HG02588 (cell line): ENCODE results near the gene TNFAIP8L2.

Experiments used
- ATAC-seq: cut with Tn5 transposase; IDR thresholded peaks from one replicate; pipeline ENCODE4 v1.9.1; 2021; ENCODE audit warnings: mild to moderate bottlenecking, moderate library complexity; ENCODE audit not compliant: unreplicated experiment

The TNFAIP8L2 gene

GRCh38 chr1:151145304-151146071 lies 11.0 kb upstream of the TNFAIP8L2 start:
- ATAC-seq = no peak

GRCh38 chr1:151146072-151146411 lies 10.4 kb upstream of the TNFAIP8L2 start:
- ATAC-seq = no peak

DNA sequence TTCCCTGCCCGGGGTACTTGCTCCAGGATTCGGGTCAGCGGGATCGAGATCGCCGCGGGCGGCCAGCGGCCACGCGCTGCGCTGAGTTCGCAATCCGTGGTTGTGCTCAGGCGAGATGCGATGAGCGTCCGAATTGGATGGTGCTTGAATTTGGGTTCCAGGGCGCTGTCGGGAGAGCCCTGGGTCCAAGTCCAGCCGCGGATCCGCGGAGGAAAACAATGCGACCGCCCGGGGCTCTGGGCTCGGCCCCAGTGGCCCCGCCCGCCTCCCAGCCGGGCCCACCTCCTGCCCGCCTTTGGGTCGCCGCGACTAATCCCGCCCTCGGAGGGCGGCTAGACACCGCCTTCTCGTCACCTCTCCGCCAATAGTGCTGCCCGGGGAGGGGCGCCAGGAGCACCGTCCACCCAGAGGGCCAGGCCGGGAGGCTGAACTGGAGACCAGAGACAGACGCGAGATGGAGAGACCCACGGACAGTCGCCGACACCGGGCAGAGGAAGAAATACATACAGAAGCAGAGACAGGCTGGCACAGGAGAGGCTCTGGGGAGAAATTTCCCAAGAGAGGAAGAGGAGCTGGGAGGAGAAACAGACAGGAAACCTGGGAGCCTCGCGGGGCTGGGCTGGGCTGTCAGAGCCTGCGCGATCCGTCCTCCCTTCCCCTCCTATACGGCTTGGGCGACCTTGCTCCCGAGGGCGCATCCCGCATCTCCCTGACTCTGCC lies 9.9 kb upstream of the TNFAIP8L2 start, which contains the start of gene SEMA6C:
Gene SEMA6C, minus strand, starts transcription at position 220 of the 720 bp plus-strand sequence. CDS start 4,010 bp downstream, outside the sequence.
- ATAC-seq = peak; percentile 99

DNA sequence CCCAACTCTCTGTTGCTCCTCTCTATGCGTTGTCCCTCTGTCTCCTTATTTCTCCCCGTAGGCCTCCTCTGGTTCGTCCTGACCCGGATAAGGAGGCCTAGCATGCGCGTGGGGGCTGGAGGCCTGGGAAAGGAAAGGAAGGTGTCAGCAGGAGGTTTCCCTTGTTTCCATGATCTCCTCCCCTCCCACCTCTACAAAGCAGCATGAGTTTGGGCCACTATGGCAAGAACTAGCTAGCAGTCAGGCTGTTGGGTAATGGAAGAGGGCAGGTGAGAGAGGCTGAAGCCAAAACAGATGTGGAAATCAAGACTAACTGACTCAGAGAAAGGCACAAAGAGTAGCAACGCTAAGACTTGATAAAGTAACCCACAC lies 9.3 kb upstream of the TNFAIP8L2 start:
- ATAC-seq = no peak

DNA sequence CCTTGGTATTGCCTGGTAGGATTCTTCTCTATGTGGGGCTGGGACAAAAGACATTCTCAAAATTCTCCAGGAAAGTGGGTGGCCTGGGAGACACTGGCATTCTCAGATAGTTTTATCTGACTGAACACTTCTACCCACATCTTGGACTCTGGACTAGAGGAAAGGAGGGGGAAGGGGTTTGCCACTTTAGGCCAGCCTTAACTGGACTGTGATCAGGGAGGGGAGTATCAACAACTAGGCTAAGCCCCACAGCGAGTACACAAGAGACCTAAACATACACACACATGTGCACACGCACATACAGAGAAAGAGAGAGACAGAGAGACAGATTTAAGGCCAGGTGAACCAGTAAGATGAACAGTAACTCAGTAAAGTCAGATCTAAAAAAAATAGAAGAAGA lies 8.8 kb upstream of the TNFAIP8L2 start:
- no peak for ATAC-seq

DNA sequence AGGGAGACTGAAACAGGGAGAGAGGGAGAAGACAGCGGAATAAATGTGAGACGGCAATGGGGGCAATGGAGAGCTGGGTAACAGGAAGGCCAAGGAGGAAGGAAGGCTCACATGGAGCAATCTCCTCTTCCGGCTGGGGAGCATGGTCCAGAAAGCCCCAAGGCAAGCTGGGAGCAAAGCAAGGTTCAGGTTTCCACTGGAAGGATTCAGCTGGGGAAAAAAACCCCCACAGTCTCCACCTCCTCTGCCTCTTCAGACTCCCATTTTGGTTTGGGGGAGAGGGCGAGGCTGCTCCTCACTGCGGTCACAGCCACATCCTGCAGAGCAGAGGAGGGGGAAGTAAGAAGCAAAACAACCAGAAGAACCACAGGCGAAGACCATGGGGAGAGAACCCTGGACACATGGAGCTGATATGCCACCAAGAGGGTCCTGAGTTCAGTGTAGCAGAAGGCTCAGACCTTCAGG lies 650 bp downstream of the TNFAIP8L2 start:
- ATAC-seq = no peak

GRCh38 chr1:151158326-151158725 lies 1.9 kb downstream of the TNFAIP8L2 start:
- ATAC-seq = no peak

- no peak for ATAC-seq
These were observed 2.4 kb downstream of the TNFAIP8L2 start for GRCh38 chr1:151158751-151159251.

- no peak for ATAC-seq
These were observed 2.9 kb downstream of the TNFAIP8L2 start for GRCh38 chr1:151159373-151159772.

GRCh38 chr1:151164732-151165280 lies 8.4 kb downstream of the TNFAIP8L2 start:
- ATAC-seq = no peak

DNA sequence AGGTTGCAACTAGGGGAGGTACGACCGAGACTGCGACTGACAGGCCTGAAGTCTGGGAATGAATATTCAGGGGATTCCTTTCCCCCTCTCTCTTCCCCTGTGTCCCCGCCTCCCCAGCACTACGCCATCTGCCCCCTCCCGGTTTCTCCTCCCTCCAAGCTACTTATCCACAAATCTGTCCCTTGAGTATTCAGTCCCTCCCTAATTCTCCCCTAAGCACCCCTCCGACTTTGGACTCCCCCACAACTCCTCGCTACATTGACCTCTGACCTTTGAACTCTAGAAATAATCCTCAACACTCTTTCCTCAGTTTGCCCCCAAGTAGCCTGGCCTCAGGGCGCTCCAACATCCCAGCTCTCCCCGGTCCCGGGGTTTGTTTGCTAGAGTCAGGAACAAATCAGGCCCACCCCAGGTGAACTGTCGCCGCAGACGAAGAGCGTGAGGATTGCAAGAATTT lies 8.9 kb downstream of the TNFAIP8L2 start:
- no peak for ATAC-seq

DNA sequence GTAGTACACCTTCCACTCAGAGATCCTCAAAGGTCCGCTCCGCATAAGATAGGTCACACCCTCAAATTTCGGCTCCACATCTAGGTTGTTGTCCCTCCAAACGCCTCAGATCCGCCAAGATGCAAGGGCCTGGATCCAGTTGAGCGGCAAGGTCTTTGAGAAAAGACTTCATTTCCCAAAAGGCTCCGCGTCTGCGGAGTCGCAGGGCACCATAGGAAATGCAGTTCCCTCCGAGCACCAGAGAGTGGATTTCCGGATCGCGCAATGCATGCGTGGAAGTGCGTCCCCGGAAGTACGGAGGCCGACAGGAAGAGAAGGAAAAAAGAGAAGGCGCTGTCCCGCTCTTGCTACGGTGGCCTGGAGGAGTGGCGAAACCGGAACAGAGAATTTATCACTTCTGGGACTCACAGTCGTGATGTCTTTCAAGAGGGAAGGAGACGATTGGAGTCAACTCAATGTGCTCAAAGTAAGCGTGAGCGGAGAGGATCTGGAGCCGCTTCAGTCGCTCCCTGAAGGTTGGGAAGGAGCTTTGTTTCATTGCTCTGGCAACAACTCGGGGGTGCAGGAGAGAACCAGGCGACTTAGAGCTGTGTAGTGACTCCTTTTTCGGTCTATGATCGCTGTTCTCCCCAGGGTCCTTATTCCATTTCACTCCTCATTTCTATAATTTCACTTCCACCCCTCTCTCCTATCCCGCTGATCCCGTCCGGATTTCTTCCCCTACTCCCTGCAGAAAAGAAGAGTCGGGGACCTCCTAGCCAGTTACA lies 9.5 kb downstream of the TNFAIP8L2 start, which contains the start of the genes LYSMD1 and SCNM1:
Gene LYSMD1, minus strand, starts transcription at position 165 of the 767 bp plus-strand sequence. CDS start 644 bp downstream, outside the sequence.
Gene SCNM1, plus strand, starts transcription at position 407 of the 767 bp plus-strand sequence. Its CDS starts 9 bp downstream, at position 416.
- ATAC-seq = peak; percentile 85

DNA sequence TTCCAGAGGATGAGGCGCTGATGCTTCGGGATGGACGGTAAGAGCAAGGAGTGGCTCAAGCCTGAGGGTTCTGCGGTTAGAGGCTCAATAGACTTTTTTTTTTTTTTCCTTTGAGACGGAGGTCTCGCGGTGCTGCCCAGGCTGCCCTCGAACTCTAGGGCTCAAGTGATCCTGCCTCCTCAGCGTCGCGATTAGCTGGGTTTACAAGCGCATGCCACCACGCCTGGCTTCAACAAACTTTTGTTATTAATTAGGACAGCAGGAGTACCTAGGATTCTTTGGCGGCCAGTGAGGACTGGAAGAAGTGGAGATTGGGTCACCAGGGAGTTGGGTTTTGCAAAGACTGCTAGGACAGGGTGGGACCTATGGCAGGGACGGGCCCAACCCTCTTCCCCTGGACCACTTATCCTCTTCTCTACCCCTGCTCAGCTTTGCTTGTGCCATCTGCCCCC lies 10.1 kb downstream of the TNFAIP8L2 start:
- no peak for ATAC-seq

DNA sequence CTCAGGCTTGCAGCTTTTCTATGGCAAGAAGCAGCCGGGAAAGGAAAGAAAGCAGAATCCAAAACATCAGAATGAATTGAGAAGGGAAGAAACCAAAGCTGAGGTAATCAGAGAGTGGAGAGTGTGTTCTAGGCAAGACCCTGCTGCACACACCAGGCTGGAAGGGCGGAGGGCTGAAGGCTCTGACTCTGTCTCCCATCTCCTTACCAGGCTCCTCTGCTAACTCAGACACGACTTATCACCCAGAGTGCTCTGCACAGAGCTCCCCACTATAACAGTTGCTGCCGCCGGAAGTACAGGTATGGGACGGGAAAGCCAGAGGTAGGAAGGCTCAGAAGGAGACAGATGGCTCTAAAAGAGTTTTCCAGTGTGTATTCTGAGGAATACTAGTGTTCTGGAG lies 10.7 kb downstream of the TNFAIP8L2 start:
- no peak for ATAC-seq

GRCh38 chr1:151171190-151171589 lies 14.7 kb downstream of the TNFAIP8L2 start:
- no peak for ATAC-seq

DNA sequence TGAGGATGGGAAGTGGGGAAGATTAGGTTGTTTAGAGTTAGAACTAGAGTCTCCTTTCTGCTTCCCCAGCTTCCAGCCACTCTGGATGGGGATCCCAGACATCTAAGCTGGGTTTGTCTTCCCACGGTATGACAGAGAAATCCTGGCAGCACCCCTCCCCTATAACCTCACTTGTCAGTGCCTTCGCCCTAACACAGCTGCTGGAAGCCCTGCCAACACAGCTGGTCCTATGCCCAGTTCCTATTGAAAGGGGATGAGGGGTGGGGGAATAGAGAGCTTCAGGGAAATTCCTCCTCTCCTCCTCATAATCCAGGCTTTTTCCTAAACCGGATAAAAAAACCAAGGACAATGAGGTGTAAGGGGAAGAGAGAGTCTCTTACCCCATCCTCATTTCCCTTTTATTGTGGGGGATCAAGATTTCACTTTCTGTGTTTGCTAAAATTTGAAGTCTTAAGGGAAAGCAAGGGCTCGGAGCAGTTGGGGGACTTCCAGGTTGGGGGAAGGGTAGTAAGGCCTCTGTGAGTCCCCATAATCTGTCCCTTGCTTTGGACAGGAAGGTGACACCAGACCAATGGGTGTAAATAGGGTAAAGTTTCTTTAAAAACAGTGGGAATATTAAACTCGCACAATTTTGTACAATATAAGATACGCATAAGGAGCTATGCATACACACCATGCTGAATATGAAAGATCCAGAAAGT lies 18.7 kb downstream of the TNFAIP8L2 start:
- no peak for ATAC-seq

- ATAC-seq = no peak
These were observed 19.4 kb downstream of the TNFAIP8L2 start, which contains the start of gene TMOD4 for GRCh38 chr1:151175863-151176262. Gene TMOD4, minus strand, starts transcription at chr1:151175981. Its CDS starts 1,106 bp downstream, at chr1:151174875.

- no peak for ATAC-seq
These were observed 20.1 kb downstream of the TNFAIP8L2 start for GRCh38 chr1:151176514-151177045.

DNA sequence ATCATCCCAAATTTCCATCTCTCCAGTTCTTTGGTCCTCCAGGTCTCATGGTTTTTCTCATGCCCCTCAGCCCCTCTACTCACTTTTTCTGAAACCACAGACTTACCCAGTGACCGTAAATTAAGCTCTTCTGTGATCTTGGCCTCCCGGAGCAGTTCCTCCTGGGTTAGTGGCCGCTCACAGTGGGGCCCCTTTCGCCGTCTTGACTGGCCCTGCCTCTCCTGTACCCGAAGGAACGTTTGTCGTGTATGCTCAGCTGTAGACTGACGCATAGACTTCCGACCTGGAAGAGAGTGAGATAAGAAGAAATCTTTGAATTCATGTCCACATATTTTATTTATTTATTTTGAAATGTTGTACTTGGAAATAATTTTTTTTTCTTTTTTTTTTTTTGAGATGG lies 27.8 kb downstream of the TNFAIP8L2 start:
- no peak for ATAC-seq
